Osteoblast (primary cell): ENCODE measurements around the gene OLFM1. TPM values are rescaled to one million over a fixed set of nuclear protein-coding genes. Genes with fewer than 3 reads are reported as not detected.
"Not testable (repeated sequence)": the region's sequence is repeated elsewhere in the genome, so short reads cannot be mapped to it uniquely, and the experiment has no call there.

Experiments
- DNase-seq: peaks from one replicate; pipeline ENCODE4 v3.0.0; 2011; ENCODE audit warnings: low spot score, mixed read lengths; ENCODE audit not compliant: insufficient read length; ENCODE audit errors: missing footprints
- H2AFZ ChIP-seq: 2 replicates; pipeline ENCODE4 v1.6.0; 2011; ENCODE audit warnings: mild to moderate bottlenecking, low read length
- H3K27ac ChIP-seq: 2 replicates; pipeline ENCODE4 v1.5.1; 2011; ENCODE audit warnings: mild to moderate bottlenecking, low read depth, low read length, moderate library complexity
- H3K27me3 ChIP-seq: 2 replicates; pipeline ENCODE4 v1.6.0; 2012; ENCODE audit warnings: mild to moderate bottlenecking, control low read depth, inconsistent platforms, low read length, moderate library complexity; ENCODE audit not compliant: insufficient read depth
- H3K36me3 ChIP-seq: 2 replicates; pipeline ENCODE4 v1.5.1; 2011; ENCODE audit warnings: mild to moderate bottlenecking, low read length, control low read depth, moderate library complexity; ENCODE audit not compliant: insufficient read depth
- H3K4me1 ChIP-seq: 2 replicates; pipeline ENCODE4 v1.5.1; 2011; ENCODE audit warnings: mild to moderate bottlenecking, low read length, control low read depth, moderate library complexity; ENCODE audit not compliant: insufficient read depth
- H3K4me2 ChIP-seq: 2 replicates; pipeline ENCODE4 v1.6.0; 2011; ENCODE audit warnings: mild to moderate bottlenecking, low read length; ENCODE audit not compliant: insufficient read depth
- H3K4me3 ChIP-seq: fragments of 200-600 bp; sonication (generic); 3 replicates; pipeline ENCODE4 v1.5.1; 2012; ENCODE audit warnings: mild to moderate bottlenecking, low read length, inconsistent platforms; ENCODE audit not compliant: insufficient read depth
- H3K79me2 ChIP-seq: 2 replicates; pipeline ENCODE4 v1.6.0; 2012; ENCODE audit warnings: mild to moderate bottlenecking, low read length, control low read depth, inconsistent platforms; ENCODE audit not compliant: insufficient read depth
- H3K9me3 ChIP-seq: 2 replicates; pipeline ENCODE4 v1.5.1; 2011; ENCODE audit warnings: low read depth, low read length, control low read depth
- H4K20me1 ChIP-seq: 2 replicates; pipeline ENCODE4 v1.6.0; 2012; ENCODE audit warnings: mild to moderate bottlenecking, low read length, control low read depth; ENCODE audit not compliant: insufficient read depth
- CTCF ChIP-seq: IDR thresholded peaks from 2 replicates; pipeline ENCODE4 v1.5.1; 2011; ENCODE audit warnings: mild to moderate bottlenecking, low read depth, low read length, moderate library complexity; ENCODE audit errors: extremely low read depth
- total RNA-seq: library from RNA; depleted of rRNA; stranded (reverse); fragments of >200 nt; gene quantifications from 2 replicates; pipeline ENCODE4 v1.2.3, GENCODE V29; 2012

OLFM1 gene
- total RNA-seq, 1 donor = under 0.01 TPM

- Histone ChIP-seq H3K27me3 (no peaks in the 10 kb centered on the region), H2AFZ (no peak overlapping the region), H3K4me3 (no peak overlapping the region), H4K20me1 (no peaks in the 10 kb centered on the region), H3K79me2 (no peaks in the 10 kb centered on the region), H3K4me2 (no peak overlapping the region), H3K27ac (no peak overlapping the region), H3K4me1 (no peaks in the 10 kb centered on the region), H3K9me3 (no peaks in the 10 kb centered on the region), H3K36me3 (no peaks in the 10 kb centered on the region)
- DNase-seq = peak; percentile 49
- no peak for TF ChIP-seq CTCF
Measured at GRCh38 chr9:135147938-135148337, 60.5 kb downstream of the OLFM1 start.

GRCh38 chr9:135148386-135148785 is 60.9 kb downstream of the OLFM1 start:
- H4K20me1 ChIP-seq = no peaks in the 10 kb centered on the region
- H3K9me3 ChIP-seq = no peaks in the 10 kb centered on the region
- H3K79me2 ChIP-seq = no peaks in the 10 kb centered on the region
- no peak overlapping the region for H3K4me3 ChIP-seq
- H3K36me3 ChIP-seq = no peaks in the 10 kb centered on the region
- H3K4me2 ChIP-seq = no peak overlapping the region
- no peak overlapping the region for H3K27ac ChIP-seq
- peak; percentile 65 for DNase-seq
- H2AFZ ChIP-seq = no peak overlapping the region
- H3K4me1 ChIP-seq = no peaks in the 10 kb centered on the region
- no peaks in the 10 kb centered on the region for H3K27me3 ChIP-seq
- TF ChIP-seq CTCF = no peak

GRCh38 chr9:135149901-135150300 is 62.4 kb downstream of the OLFM1 start:
- not testable (repeated sequence) for H2AFZ ChIP-seq, H3K36me3 ChIP-seq, DNase-seq, H3K79me2 ChIP-seq, H3K9me3 ChIP-seq, H3K27ac ChIP-seq, H3K27me3 ChIP-seq, H3K4me3 ChIP-seq, H4K20me1 ChIP-seq, H3K4me1 ChIP-seq, H3K4me2 ChIP-seq

GRCh38 chr9:135150981-135151380 is 63.5 kb downstream of the OLFM1 start:
- H3K79me2 ChIP-seq = no peaks in the 10 kb centered on the region
- no peaks in the 10 kb centered on the region for H3K9me3 ChIP-seq
- no peaks in the 10 kb centered on the region for H4K20me1 ChIP-seq
- H3K27me3 ChIP-seq = no peaks in the 10 kb centered on the region
- H3K4me3 ChIP-seq = no peak overlapping the region
- no peak overlapping the region for H3K27ac ChIP-seq
- H2AFZ ChIP-seq = no peak overlapping the region
- no peak for TF ChIP-seq CTCF
- H3K36me3 ChIP-seq = no peaks in the 10 kb centered on the region
- no peaks in the 10 kb centered on the region for H3K4me1 ChIP-seq
- H3K4me2 ChIP-seq = no peak overlapping the region
- peak; percentile 74 for DNase-seq
